Thyroid gland (tissue), 4 donors: ENCODE data around the gene RAB27B.

Experiments used
- POLR2A ChIP-seq, 2 donors: fragments of 450-650 bp; IDR thresholded peaks; one replicate each; pipeline ENCODE4 v1.6.1; 2017; ENCODE audit warnings: antibody characterized with exemption in 2 of 2, mild to moderate bottlenecking in 2 of 2, moderate library complexity in 1 of 2
- TF ChIP-seq, protein P1 (sequence below), 6 experiments: fragments of 200-600 bp in 3 of 6; fragments of 450-650 bp in 3 of 6; sonication (generic) in 3 of 6; IDR thresholded peaks; one replicate each; pipeline ENCODE4 v1.5.1; 2016 to 2019; ENCODE audit warnings: antibody characterized with exemption in 6 of 6, mild to moderate bottlenecking in 2 of 6, inconsistent platforms in 1 of 6, moderate library complexity in 1 of 6

DNA sequence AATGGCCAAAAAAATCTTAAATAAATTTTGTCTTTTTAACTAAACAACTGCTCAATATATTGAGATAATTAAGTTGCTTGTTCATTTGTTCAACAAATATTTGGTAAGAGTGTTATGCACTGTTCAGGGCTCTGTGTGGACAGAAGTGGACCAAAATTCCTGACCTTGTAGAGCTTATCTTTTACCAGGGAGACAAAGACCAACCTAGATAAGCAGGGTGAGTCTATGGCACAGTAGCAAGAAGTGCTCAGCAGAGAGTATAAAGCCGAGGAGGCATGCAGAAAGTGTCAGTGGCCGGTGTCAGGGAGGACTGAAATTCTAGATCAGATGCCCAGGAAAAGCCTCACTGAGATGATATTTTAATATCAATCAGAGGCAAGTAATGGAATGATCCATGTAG is 2.6 kb downstream of the RAB27B start:
- TF ChIP-seq, protein P1, sequence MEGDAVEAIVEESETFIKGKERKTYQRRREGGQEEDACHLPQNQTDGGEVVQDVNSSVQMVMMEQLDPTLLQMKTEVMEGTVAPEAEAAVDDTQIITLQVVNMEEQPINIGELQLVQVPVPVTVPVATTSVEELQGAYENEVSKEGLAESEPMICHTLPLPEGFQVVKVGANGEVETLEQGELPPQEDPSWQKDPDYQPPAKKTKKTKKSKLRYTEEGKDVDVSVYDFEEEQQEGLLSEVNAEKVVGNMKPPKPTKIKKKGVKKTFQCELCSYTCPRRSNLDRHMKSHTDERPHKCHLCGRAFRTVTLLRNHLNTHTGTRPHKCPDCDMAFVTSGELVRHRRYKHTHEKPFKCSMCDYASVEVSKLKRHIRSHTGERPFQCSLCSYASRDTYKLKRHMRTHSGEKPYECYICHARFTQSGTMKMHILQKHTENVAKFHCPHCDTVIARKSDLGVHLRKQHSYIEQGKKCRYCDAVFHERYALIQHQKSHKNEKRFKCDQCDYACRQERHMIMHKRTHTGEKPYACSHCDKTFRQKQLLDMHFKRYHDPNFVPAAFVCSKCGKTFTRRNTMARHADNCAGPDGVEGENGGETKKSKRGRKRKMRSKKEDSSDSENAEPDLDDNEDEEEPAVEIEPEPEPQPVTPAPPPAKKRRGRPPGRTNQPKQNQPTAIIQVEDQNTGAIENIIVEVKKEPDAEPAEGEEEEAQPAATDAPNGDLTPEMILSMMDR (IDR thresholded peaks at IDR 0.05): no peak
- TF ChIP-seq POLR2A (IDR thresholded peaks at IDR 0.05): no peak
